LoVo (cell line): ENCODE results near the gene PLPP2.
"Not testable (repeated sequence)": the region's sequence is repeated elsewhere in the genome, so short reads cannot be mapped to it uniquely, and the experiment has no call there.

Source experiments
- DNase-seq: peaks from one replicate; pipeline ENCODE4 v3.0.0-alpha.2; 2016; ENCODE audit warnings: low spot score

PLPP2 gene

DNA sequence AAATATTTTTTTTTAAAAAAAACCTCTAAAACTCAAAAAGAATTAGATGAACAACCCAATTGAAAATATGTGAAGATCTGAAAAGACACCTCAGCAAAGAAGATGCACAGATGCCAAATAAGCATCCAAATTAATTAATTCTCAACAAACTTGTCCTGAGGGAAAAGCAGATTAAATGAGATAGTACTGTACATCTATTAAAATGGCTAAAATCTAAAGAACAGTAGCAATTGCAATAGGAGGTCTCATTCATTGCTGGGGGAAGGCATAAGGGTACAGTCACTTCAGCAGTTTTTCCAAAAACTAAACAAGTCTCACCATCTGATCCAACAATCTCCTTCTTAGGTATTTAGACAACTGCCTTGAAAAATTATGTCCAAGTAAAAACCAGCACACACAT lies 22.0 kb downstream of the PLPP2 start:
- DNase-seq, result no peak

DNA sequence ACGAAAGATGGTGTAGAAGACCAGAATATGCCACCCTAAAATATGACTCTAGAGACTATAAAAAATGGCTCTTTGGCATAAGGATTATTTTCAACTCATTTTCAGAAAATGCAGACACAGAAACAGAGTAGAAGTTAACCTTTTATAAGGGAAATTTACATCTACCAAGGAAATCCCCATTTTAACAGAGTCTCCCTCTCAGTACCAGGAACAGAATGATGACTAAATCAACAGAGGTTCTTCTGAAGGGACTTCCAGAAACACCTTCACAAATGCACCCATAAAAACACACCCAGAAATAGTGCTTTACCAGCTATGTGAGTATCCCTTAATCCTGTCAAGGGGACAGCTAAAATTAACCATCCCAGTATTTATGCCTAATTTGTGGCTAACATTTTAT lies 29.1 kb downstream of the PLPP2 start:
- no peak for DNase-seq

DNA sequence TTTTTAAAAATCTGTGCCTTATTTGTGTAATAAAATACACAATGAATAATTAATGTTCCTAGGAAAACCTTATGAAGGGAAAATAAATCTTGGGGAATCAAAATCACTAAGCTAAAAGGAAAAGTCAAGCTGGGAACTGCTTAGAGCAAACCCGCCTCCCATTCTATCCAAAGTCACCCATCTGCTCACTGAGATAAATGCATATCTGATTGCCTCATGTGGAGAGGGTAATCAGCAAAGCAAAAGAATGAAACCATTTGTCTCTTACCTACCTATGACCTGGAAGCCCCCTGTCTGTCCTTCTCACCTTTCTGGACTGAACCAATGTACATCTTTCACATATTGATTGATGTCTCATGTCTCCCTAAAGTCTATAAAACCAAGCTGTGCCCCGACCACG lies 34.4 kb downstream of the PLPP2 start:
- not testable (repeated sequence) for DNase-seq

DNA sequence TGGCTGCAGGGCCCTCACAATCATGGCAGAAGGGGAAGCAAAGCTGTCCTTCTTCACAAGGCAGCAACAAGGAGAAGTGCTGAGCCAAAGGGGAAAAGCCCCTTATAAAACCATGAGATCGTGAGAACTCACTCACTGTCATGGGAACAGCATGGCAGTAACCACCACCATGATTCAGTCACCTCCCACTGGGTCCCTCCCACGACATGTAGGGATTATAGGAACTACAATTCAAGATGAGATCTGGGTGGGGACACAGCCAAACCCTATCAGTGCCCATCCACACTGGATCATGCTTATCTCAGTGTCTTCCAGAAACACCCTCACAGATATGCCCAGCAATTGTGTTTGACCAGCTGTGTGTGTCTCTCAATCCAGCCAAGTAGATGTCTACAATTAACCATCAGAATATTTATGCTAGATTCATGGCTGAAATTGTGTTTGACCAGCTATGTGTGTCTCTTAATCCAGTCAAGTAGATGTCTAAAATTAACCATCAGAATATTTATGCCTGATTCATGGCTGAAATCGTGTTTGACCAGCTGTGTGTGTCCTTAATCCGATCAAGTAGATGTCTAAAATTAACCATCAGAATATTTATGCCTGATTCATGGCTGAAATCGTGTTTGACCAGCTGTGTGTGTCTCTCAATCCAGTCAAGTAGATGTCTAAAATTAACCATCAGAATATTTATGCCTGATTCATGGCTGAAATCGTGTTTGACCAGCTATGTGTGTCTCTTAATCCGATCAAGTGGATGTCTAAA lies 38.6 kb downstream of the PLPP2 start:
- not testable (repeated sequence) for DNase-seq

DNA sequence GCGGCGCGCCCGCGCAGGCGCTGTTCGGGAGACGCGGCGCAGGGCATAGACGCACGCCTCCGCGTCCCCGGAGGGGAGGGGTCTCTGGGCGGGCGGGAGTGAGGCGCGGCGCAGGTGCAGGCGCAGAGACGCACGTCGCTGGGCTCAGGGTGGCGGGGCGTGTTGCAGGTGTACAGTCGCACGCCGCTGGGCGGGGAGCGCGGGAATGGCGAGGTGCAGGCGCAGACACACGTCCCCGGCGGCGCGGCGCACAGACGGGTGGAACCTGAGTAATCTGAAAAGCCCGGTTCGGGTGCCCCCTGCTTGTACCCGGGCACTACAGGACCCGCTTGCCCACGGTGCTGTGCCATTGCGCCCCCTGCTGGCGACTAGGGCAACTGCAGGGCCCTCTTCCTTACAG lies 44.7 kb downstream of the PLPP2 start:
- DNase-seq, result no peak

DNA sequence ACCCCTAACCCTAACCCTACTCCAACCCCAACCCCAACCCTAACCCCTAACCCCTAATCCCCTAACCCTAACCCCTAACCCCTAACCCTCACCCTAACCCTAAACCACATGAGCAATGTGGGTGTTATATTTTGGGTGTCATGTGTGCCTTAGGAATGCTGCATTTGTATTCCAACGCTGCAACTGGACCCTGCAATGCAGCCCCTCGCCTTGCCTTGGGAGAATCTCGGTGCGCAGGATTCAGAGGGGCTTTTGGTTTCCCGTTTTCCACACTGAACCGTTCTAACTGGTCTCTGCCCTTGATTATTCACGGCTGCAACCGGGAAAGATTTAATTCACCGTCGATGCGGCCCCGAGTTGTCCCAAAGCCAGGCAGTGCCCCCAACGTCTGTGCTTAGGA lies 45.3 kb downstream of the PLPP2 start:
- DNase-seq, result not testable (repeated sequence)

DNA sequence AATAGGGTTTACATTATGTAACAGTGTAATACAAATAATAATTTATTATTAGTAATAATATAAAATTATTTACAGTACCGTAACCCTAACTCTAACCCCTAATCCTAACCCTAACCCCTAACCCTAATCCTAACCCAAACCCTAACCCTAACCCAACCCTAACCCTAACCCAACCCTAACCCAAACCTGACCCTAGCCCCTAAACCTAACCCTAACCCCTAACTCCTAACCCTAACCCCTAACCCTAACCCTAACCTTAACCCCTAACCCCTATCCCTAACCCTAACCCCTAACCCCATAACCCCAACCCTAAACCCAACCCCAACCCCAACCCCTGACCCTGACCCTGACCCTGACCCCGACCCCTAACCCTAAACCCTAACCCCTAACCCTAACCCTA lies 45.7 kb downstream of the PLPP2 start:
- DNase-seq, result no peak
